ENCODE results near the gene ZIK1.

ZIK1 gene

GRCh38 chr19:57632987-57633831, 49.3 kb downstream of the ZIK1 start, which contains the start of gene ZNF211:
Gene ZNF211, plus strand, starts transcription at chr19:57633168. Its CDS starts 179 bp downstream, at chr19:57633347.
- Histone ChIP-seq H3K27me3 (no peaks in the 10 kb centered on the region), H3K4me3 (ENCODE audit: low read depth in 1 of 2, low read length in 1 of 2) (peak within 1 kb of the TSS; percentile 67 to 75), H3K9me3 (peaks cover 14% of the 10 kb centered on the region), H3K27ac (peak within 1 kb of the TSS; percentile 65), H3K4me1 (ENCODE audit: control insufficient read depth in 1 of 2, insufficient read depth in 1 of 2, low read depth in 1 of 2, low read length in 1 of 2) (peaks cover 9 to 16% of the 10 kb centered on the region in 2 experiments), H3K36me3 (peaks cover 14% of the 10 kb centered on the region)
- no peak for TF ChIP-seq CTCF (IDR thresholded peaks at IDR 0.05)

GRCh38 chr19:57633832-57634131, 49.8 kb downstream of the ZIK1 start:
- Histone ChIP-seq H3K27me3 (no peaks in the 10 kb centered on the region), H3K36me3 (peaks cover 14% of the 10 kb centered on the region), H3K27ac (no peak overlapping the region), H3K9me3 (peaks cover 17% of the 10 kb centered on the region), H3K4me3 (ENCODE audit: low read depth in 1 of 2, low read length in 1 of 2) (peak overlapping the region; percentile 67 to 75), H3K4me1 (ENCODE audit: control insufficient read depth in 1 of 2, insufficient read depth in 1 of 2, low read depth in 1 of 2, low read length in 1 of 2) (peaks cover 9 to 16% of the 10 kb centered on the region in 2 experiments)
- TF ChIP-seq CTCF (IDR thresholded peaks at IDR 0.05) = no peak

GRCh38 chr19:57637379-57637778, 53.4 kb downstream of the ZIK1 start:
- no peak for TF ChIP-seq CTCF (IDR thresholded peaks at IDR 0.05)
- Histone ChIP-seq H3K27ac (no peak overlapping the region), H3K4me1 (ENCODE audit: control insufficient read depth in 1 of 2, insufficient read depth in 1 of 2, low read depth in 1 of 2, low read length in 1 of 2) (peaks cover 9 to 16% of the 10 kb centered on the region in 2 experiments), H3K9me3 (peaks cover 47% of the 10 kb centered on the region), H3K36me3 (peaks cover 43% of the 10 kb centered on the region), H3K27me3 (no peaks in the 10 kb centered on the region), H3K4me3 (ENCODE audit: low read depth in 1 of 2, low read length in 1 of 2) (no peak overlapping the region)

GRCh38 chr19:57641715-57642234, 57.8 kb downstream of the ZIK1 start:
- no peaks in the 10 kb centered on the region for H3K4me1 ChIP-seq (ENCODE audit: control insufficient read depth in 1 of 2, insufficient read depth in 1 of 2, low read depth in 1 of 2, low read length in 1 of 2)
- H3K9me3 ChIP-seq = peaks cover 53% of the 10 kb centered on the region
- no peak overlapping the region for H3K4me3 ChIP-seq (ENCODE audit: low read depth in 1 of 2, low read length in 1 of 2)
- H3K27ac ChIP-seq = no peak overlapping the region
- peaks cover 30% of the 10 kb centered on the region for H3K36me3 ChIP-seq
- TF ChIP-seq CTCF (IDR thresholded peaks at IDR 0.05) = no peak
- H3K27me3 ChIP-seq = no peaks in the 10 kb centered on the region

- Histone ChIP-seq H3K27me3 (no peaks in the 10 kb centered on the region), H3K4me1 (ENCODE audit: control insufficient read depth in 1 of 2, insufficient read depth in 1 of 2, low read depth in 1 of 2, low read length in 1 of 2) (no peaks in the 10 kb centered on the region), H3K27ac (no peak overlapping the region), H3K4me3 (ENCODE audit: low read depth in 1 of 2, low read length in 1 of 2) (no peak overlapping the region), H3K36me3 (peaks cover 30% of the 10 kb centered on the region), H3K9me3 (peaks cover 45% of the 10 kb centered on the region)
- no peak for TF ChIP-seq CTCF (IDR thresholded peaks at IDR 0.05)
Observed at GRCh38 chr19:57642396-57643046, 58.6 kb downstream of the ZIK1 start.
